ENCODE measurements around the gene CLEC10A. TPM values are rescaled to one million over a fixed set of nuclear protein-coding genes. Genes with fewer than 3 reads are reported as not detected.

Gene CLEC10A
- total RNA-seq, 1 donor from 2014 or later = not detected

DNA sequence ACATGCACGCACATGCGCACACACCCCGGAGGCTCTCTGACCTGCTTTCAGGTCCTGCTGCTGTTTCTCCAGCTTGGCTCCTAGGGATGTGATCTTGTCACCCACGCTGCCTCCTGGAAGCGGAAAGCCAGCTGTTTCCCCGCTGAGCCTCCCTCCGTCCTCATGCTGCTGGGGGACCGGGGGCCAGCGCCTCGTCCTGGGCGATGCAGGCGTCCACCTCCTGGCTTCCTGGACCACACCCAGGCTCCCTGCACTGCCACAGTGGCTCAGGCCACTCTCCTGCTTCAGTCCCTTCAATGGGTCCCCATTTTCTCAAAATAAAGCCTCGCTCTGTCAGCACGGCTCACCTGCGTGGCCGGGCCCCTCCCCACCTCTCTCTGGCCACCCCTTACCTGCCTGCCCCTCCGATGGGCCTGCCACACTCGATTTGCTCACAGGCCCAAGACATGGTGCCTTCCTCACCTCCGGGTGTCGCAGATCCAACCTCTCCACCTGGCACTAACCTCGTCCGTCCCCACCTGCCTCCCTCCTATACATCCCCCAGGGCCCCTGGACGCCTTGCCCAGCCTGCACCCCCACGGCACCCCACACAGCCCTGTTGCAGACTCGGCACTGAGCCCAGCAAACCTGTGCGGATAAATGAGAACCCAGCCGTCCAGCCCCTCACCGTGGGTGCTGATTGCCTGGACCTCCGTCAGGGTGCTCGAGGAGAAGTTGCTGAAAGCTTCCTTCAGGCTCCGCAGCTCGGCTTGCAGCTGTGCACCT lies 27.9 kb upstream of the CLEC10A start:
- no peaks in the 10 kb centered on the region for H3K4me1 Mint-ChIP-seq (ENCODE audit: low read depth, unreplicated experiment)
- FAIRE-seq (no peak), DNase-seq (ENCODE audit: low read depth) (no peak)
- H3K36me3 Mint-ChIP-seq (ENCODE audit: low read depth, unreplicated experiment) = no peaks in the 10 kb centered on the region
- Histone ChIP-seq H3K9me3 (ENCODE audit: insufficient read depth, low read depth, low read length) (no peaks in the 10 kb centered on the region), H4K20me1 (ENCODE audit: insufficient read depth, low read length) (no peaks in the 10 kb centered on the region), H3K4me3 (ENCODE audit: insufficient read depth, low read depth, low read length) (no peak overlapping the region), H3K79me2 (ENCODE audit: insufficient read depth, low read length) (no peaks in the 10 kb centered on the region), H3K36me3 (ENCODE audit: insufficient read depth, low read length) (no peaks in the 10 kb centered on the region), H3K4me1 (ENCODE audit: insufficient read depth, low read length) (no peaks in the 10 kb centered on the region), H2AFZ (ENCODE audit: low read depth, low read length) (no peak overlapping the region), H3K27me3 (ENCODE audit: insufficient read depth, low read length) (peaks cover 8% of the 10 kb centered on the region), H3K9ac (ENCODE audit: low read length) (no peak overlapping the region), H3K27ac (ENCODE audit: low read depth, low read length) (no peak overlapping the region), H3K4me2 (ENCODE audit: low read length) (no peak overlapping the region)
- TF ChIP-seq, protein P1, sequence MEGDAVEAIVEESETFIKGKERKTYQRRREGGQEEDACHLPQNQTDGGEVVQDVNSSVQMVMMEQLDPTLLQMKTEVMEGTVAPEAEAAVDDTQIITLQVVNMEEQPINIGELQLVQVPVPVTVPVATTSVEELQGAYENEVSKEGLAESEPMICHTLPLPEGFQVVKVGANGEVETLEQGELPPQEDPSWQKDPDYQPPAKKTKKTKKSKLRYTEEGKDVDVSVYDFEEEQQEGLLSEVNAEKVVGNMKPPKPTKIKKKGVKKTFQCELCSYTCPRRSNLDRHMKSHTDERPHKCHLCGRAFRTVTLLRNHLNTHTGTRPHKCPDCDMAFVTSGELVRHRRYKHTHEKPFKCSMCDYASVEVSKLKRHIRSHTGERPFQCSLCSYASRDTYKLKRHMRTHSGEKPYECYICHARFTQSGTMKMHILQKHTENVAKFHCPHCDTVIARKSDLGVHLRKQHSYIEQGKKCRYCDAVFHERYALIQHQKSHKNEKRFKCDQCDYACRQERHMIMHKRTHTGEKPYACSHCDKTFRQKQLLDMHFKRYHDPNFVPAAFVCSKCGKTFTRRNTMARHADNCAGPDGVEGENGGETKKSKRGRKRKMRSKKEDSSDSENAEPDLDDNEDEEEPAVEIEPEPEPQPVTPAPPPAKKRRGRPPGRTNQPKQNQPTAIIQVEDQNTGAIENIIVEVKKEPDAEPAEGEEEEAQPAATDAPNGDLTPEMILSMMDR (IDR thresholded peaks at IDR 0.05; ENCODE audit: insufficient read depth, low read depth, low read length) = no peak
- TF ChIP-seq EZH2 (IDR thresholded peaks at IDR 0.05; ENCODE audit: insufficient read depth, low read length) = no peak
- H3K27ac Mint-ChIP-seq (ENCODE audit: unreplicated experiment) = no peak overlapping the region
- no peak overlapping the region for H3K4me3 Mint-ChIP-seq (ENCODE audit: unreplicated experiment)
- peaks cover 17% of the 10 kb centered on the region for H3K27me3 Mint-ChIP-seq (ENCODE audit: low read depth, unreplicated experiment)
- peaks cover 7% of the 10 kb centered on the region for H3K9me3 Mint-ChIP-seq (ENCODE audit: unreplicated experiment)

GRCh38 chr17:7107012-7107754 lies 27.1 kb upstream of the CLEC10A start:
- H3K4me3 ChIP-seq (ENCODE audit: insufficient read depth, low read depth, low read length) = no peak overlapping the region
- Mint-ChIP-seq H3K9me3 (ENCODE audit: unreplicated experiment) (peaks cover 7% of the 10 kb centered on the region), H3K27me3 (ENCODE audit: low read depth, unreplicated experiment) (peaks cover 25% of the 10 kb centered on the region), H3K27ac (ENCODE audit: unreplicated experiment) (no peak overlapping the region), H3K4me3 (ENCODE audit: unreplicated experiment) (no peak overlapping the region), H3K36me3 (ENCODE audit: low read depth, unreplicated experiment) (no peaks in the 10 kb centered on the region), H3K4me1 (ENCODE audit: low read depth, unreplicated experiment) (no peaks in the 10 kb centered on the region)
- H3K36me3 ChIP-seq (ENCODE audit: insufficient read depth, low read length) = no peaks in the 10 kb centered on the region
- TF ChIP-seq, protein P1 (IDR thresholded peaks at IDR 0.05; ENCODE audit: insufficient read depth, low read depth, low read length) = no peak
- H3K79me2 ChIP-seq (ENCODE audit: insufficient read depth, low read length) = no peaks in the 10 kb centered on the region
- peaks cover 16% of the 10 kb centered on the region for H3K27me3 ChIP-seq (ENCODE audit: insufficient read depth, low read length)
- no peak overlapping the region for H2AFZ ChIP-seq (ENCODE audit: low read depth, low read length)
- H3K27ac ChIP-seq (ENCODE audit: low read depth, low read length) = no peak overlapping the region
- H3K9me3 ChIP-seq (ENCODE audit: insufficient read depth, low read depth, low read length) = no peaks in the 10 kb centered on the region
- no peaks in the 10 kb centered on the region for H3K4me1 ChIP-seq (ENCODE audit: insufficient read depth, low read length)
- DNase-seq (ENCODE audit: low read depth) (no peak), FAIRE-seq (no peak)
- H3K9ac ChIP-seq (ENCODE audit: low read length) = no peak overlapping the region
- no peaks in the 10 kb centered on the region for H4K20me1 ChIP-seq (ENCODE audit: insufficient read depth, low read length)
- no peak overlapping the region for H3K4me2 ChIP-seq (ENCODE audit: low read length)

- H3K9ac ChIP-seq (ENCODE audit: low read length) = no peak overlapping the region
- H2AFZ ChIP-seq (ENCODE audit: low read depth, low read length) = no peak overlapping the region
- Mint-ChIP-seq H3K36me3 (ENCODE audit: low read depth, unreplicated experiment) (peaks cover 3% of the 10 kb centered on the region), H3K4me1 (ENCODE audit: low read depth, unreplicated experiment) (no peaks in the 10 kb centered on the region), H3K27ac (ENCODE audit: unreplicated experiment) (no peak overlapping the region), H3K9me3 (ENCODE audit: unreplicated experiment) (peaks cover 10% of the 10 kb centered on the region), H3K27me3 (ENCODE audit: low read depth, unreplicated experiment) (peaks cover 38% of the 10 kb centered on the region), H3K4me3 (ENCODE audit: unreplicated experiment) (no peak overlapping the region)
- H3K27ac ChIP-seq (ENCODE audit: low read depth, low read length) = no peak overlapping the region
- FAIRE-seq (no peak), DNase-seq (ENCODE audit: low read depth) (no peak)
- H3K36me3 ChIP-seq (ENCODE audit: insufficient read depth, low read length) = no peaks in the 10 kb centered on the region
- no peak overlapping the region for H3K4me2 ChIP-seq (ENCODE audit: low read length)
- H3K27me3 ChIP-seq (ENCODE audit: insufficient read depth, low read length) = peaks cover 30% of the 10 kb centered on the region
- no peaks in the 10 kb centered on the region for H3K4me1 ChIP-seq (ENCODE audit: insufficient read depth, low read length)
- H4K20me1 ChIP-seq (ENCODE audit: insufficient read depth, low read length) = no peaks in the 10 kb centered on the region
- no peaks in the 10 kb centered on the region for H3K9me3 ChIP-seq (ENCODE audit: insufficient read depth, low read depth, low read length)
- no peaks in the 10 kb centered on the region for H3K79me2 ChIP-seq (ENCODE audit: insufficient read depth, low read length)
- no peak overlapping the region for H3K4me3 ChIP-seq (ENCODE audit: insufficient read depth, low read depth, low read length)
- no peak for TF ChIP-seq EZH2 (IDR thresholded peaks at IDR 0.05; ENCODE audit: insufficient read depth, low read length)
- TF ChIP-seq, protein P1 (IDR thresholded peaks at IDR 0.05; ENCODE audit: insufficient read depth, low read depth, low read length) = no peak
Measured at GRCh38 chr17:7102421-7102820, 22.4 kb upstream of the CLEC10A start.
